ENCODE data around the gene FCHO2. TPM values are rescaled to one million over a fixed set of nuclear protein-coding genes. Genes with fewer than 3 reads are reported as not detected.
"Not testable (repeated sequence)": the region's sequence is repeated elsewhere in the genome, so short reads cannot be mapped to it uniquely, and the experiment has no call there.

The FCHO2 gene, protein sequence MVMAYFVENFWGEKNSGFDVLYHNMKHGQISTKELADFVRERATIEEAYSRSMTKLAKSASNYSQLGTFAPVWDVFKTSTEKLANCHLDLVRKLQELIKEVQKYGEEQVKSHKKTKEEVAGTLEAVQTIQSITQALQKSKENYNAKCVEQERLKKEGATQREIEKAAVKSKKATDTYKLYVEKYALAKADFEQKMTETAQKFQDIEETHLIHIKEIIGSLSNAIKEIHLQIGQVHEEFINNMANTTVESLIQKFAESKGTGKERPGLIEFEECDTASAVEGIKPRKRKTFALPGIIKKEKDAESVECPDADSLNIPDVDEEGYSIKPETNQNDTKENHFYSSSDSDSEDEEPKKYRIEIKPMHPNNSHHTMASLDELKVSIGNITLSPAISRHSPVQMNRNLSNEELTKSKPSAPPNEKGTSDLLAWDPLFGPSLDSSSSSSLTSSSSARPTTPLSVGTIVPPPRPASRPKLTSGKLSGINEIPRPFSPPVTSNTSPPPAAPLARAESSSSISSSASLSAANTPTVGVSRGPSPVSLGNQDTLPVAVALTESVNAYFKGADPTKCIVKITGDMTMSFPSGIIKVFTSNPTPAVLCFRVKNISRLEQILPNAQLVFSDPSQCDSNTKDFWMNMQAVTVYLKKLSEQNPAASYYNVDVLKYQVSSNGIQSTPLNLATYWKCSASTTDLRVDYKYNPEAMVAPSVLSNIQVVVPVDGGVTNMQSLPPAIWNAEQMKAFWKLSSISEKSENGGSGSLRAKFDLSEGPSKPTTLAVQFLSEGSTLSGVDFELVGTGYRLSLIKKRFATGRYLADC
- 28.1 TPM for polyA plus RNA-seq
- long read RNA-seq, donor 1 = 0 reads
- long read RNA-seq, donor 2, partial matches to known transcripts = 0 of 1 reads
- long read RNA-seq, donor 2, other reads (novel, unspliced or antisense) = 0 of 1 reads
- long read RNA-seq, donor 3, partial matches to known transcripts = 35 of 35 reads
- long read RNA-seq, donor 3, other reads (novel, unspliced or antisense) = 0 of 35 reads
- long read RNA-seq, donor 4 = 0 reads
- long read RNA-seq, donor 5 = 0 reads
- long read RNA-seq, donor 6, partial matches to known transcripts = 5 of 5 reads
- long read RNA-seq, donor 6, other reads (novel, unspliced or antisense) = 0 of 5 reads
- long read RNA-seq, donor 7, partial matches to known transcripts = 7 of 7 reads
- long read RNA-seq, donor 7, other reads (novel, unspliced or antisense) = 0 of 7 reads
- long read RNA-seq, donor 8, partial matches to known transcripts = 13 of 15 reads
- long read RNA-seq, donor 8, other reads (novel, unspliced or antisense) = 0 of 15 reads
- long read RNA-seq, donor 9 = 0 reads
- long read RNA-seq, donor 10, partial matches to known transcripts = 5 of 5 reads
- long read RNA-seq, donor 10, other reads (novel, unspliced or antisense) = 0 of 5 reads
- long read RNA-seq, donor 11 = 0 reads

DNA sequence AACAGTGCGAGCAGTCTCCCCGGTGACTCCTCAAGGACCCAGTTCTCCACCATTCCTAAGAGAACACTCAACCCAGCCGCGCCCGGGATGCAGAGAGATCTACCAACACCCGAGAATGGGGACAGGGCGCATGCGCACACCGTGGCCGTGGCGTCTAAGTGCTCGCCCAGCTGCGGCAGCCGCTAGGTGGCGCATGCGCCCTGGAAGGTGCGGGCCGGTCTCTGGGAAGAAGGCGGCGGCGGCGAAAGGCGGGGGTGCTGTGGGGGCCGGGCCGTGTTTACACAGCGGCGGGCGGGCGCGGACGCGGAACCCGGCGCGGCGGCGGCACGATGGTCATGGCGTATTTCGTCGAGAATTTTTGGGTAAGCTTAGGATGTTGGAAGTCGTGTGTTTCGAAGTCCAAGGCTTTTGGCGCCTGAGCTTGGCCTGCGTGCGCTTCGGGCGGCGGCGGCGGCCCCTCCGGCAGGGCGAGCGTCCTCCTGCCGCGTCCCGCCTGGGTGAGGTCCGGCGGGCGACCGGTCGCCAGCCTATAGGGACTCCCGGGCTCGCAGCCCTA is at the start of gene FCHO2:
Gene FCHO2, plus strand, starts transcription at position 274 of the 556 bp plus-strand sequence. Its CDS starts 56 bp downstream, at position 330.
- peak within 1 kb of the TSS; percentile 95 for H3K4me3 ChIP-seq (ENCODE audit: low read length)
- H3K27me3 ChIP-seq (ENCODE audit: control insufficient read depth, insufficient read depth, low read length) = no peaks in the 10 kb centered on the region
- DNase-seq = peak; percentile 98
- H3K27ac ChIP-seq (ENCODE audit: low read length) = peak within 1 kb of the TSS; percentile 100
- no CpG with 5 or more reads among the region's 64 CpGs for WGBS (ENCODE audit: insufficient coverage, low lambda C conversion rate)
- H3K4me1 ChIP-seq (ENCODE audit: control insufficient read depth, insufficient read depth, low read length) = peaks cover 10% of the 10 kb centered on the region
- no peaks in the 10 kb centered on the region for H3K9me3 ChIP-seq (ENCODE audit: control insufficient read depth, low read depth, low read length)
- no peaks in the 10 kb centered on the region for H3K36me3 ChIP-seq (ENCODE audit: control insufficient read depth, insufficient read depth, low read length)

DNA sequence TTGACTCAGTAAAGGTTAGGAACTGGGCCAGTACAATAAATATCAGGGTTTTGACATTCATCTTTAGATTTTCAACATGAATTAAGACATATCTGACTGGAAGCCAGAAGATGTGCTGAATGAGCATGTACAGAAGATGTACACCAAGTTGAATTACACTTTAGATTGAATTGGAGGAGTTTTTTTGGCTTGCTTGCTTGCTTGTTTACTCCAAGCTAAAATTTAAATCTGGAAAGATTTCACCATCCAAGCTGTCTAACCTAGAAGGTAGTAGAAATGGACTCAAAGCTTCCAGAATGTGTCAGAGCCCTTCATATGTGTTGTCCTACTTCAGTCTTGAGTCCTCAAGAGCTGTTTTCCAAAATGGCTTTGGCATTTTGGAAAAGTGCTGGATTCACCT is 49.0 kb upstream of the FCHO2 start:
- Histone ChIP-seq H3K27me3 (ENCODE audit: control insufficient read depth, insufficient read depth, low read length) (no peaks in the 10 kb centered on the region), H3K4me1 (ENCODE audit: control insufficient read depth, insufficient read depth, low read length) (no peaks in the 10 kb centered on the region), H3K27ac (ENCODE audit: low read length) (no peak overlapping the region), H3K9me3 (ENCODE audit: control insufficient read depth, low read depth, low read length) (no peaks in the 10 kb centered on the region), H3K36me3 (ENCODE audit: control insufficient read depth, insufficient read depth, low read length) (peaks cover 54% of the 10 kb centered on the region), H3K4me3 (ENCODE audit: low read length) (no peak overlapping the region)
- no peak for DNase-seq

DNA sequence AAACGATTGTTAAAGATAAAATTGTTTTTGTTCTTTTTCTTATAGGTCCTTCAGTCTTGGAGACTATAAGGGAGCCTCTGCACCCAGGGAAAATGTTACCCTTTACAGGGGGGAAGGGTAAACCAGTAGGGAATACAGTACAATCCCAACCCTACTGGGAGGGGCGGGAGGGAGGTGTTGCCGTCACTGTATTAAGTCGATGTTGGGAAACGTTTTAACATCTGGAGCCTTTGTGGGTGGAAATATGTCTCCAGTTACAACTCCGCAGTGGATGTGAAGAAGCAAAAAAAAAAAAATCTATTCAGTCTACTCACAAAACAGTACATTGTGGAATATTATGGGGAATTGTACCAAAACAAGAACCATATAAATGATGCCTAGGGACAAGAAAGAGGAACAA is 47.2 kb upstream of the FCHO2 start:
- Histone ChIP-seq H3K9me3 (ENCODE audit: control insufficient read depth, low read depth, low read length) (no peaks in the 10 kb centered on the region), H3K4me3 (ENCODE audit: low read length) (no peak overlapping the region), H3K27me3 (ENCODE audit: control insufficient read depth, insufficient read depth, low read length) (no peaks in the 10 kb centered on the region), H3K4me1 (ENCODE audit: control insufficient read depth, insufficient read depth, low read length) (no peaks in the 10 kb centered on the region), H3K36me3 (ENCODE audit: control insufficient read depth, insufficient read depth, low read length) (peaks cover 51% of the 10 kb centered on the region), H3K27ac (ENCODE audit: low read length) (no peak overlapping the region)
- WGBS (ENCODE audit: insufficient coverage, low lambda C conversion rate) = 92% methylated on average over 2 of the region's 6 CpGs
- no peak for DNase-seq

DNA sequence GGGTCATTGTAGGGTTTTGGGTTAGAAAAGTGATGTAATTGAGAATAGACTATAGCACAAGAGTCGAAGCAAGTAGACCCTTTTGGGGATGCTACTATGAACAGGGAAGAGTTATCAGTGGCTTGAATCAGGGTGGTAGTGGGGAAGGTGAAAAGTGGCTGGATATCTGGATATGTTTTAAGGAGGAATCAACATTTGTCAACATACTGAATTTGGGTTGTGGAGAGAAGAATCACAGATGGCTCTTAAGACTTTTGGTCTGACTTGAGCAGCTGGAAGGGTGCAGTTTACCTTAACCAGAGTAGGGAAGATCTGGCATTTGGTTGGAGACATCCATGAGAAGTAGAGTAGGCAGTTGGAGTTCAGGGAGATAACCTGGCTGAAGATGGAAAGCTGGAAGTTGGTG is 38.5 kb upstream of the FCHO2 start:
- H3K4me1 ChIP-seq (ENCODE audit: control insufficient read depth, insufficient read depth, low read length) = no peaks in the 10 kb centered on the region
- WGBS (ENCODE audit: insufficient coverage, low lambda C conversion rate) = no CpG with 5 or more reads among the region's 1 CpG

DNA sequence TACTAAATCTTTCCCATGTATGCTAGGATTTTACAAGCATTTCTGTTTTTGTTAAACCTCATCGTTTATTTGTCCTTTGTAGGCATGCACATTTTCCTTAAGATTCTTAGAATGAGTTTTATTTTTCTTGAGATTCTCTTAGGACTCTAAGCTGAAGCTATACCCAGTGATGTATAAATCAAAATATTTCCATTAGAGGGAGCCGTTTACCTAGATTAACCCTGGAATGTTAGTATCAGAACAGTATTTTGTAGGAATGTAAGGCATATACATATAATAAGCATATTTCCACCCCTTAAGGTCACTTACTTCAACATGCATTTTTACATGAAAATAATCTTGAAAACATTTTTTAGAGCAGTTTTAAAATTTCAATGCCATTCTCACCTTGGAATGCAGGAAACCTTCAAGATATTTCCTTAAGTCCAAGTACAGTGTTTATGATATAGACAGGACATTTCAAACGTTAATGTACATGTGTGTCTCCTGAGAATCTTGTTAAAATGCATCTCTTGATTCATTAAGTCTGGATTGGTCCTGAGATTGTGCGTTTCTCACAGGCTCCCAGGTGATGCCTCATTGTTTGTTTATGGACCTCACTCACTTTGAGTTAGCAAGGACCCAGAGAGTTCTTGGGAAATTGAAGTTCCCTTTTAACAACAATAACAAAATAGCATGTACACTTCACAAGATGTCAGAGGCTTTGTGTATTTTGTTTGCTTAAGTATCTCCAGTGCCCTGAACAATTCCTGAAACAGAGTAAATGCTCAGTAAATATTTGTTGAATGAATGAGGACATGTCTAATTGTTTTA is 34.9 kb upstream of the FCHO2 start:
- Histone ChIP-seq H3K27me3 (ENCODE audit: control insufficient read depth, insufficient read depth, low read length) (no peaks in the 10 kb centered on the region), H3K9me3 (ENCODE audit: control insufficient read depth, low read depth, low read length) (peaks cover 7% of the 10 kb centered on the region), H3K36me3 (ENCODE audit: control insufficient read depth, insufficient read depth, low read length) (no peaks in the 10 kb centered on the region), H3K27ac (ENCODE audit: low read length) (no peak overlapping the region), H3K4me3 (ENCODE audit: low read length) (no peak overlapping the region), H3K4me1 (ENCODE audit: control insufficient read depth, insufficient read depth, low read length) (no peaks in the 10 kb centered on the region)
- DNase-seq = no peak
- WGBS (ENCODE audit: insufficient coverage, low lambda C conversion rate) = 33% methylated on average over 1 of the region's 4 CpGs

More for the DNA sequence above, 38.5 kb upstream of the FCHO2 start:
- H3K36me3 ChIP-seq (ENCODE audit: control insufficient read depth, insufficient read depth, low read length) = no peaks in the 10 kb centered on the region
- DNase-seq = no peak
- H3K9me3 ChIP-seq (ENCODE audit: control insufficient read depth, low read depth, low read length) = no peaks in the 10 kb centered on the region
- no peaks in the 10 kb centered on the region for H3K27me3 ChIP-seq (ENCODE audit: control insufficient read depth, insufficient read depth, low read length)
- no peak overlapping the region for H3K27ac ChIP-seq (ENCODE audit: low read length)
- no peak overlapping the region for H3K4me3 ChIP-seq (ENCODE audit: low read length)

DNA sequence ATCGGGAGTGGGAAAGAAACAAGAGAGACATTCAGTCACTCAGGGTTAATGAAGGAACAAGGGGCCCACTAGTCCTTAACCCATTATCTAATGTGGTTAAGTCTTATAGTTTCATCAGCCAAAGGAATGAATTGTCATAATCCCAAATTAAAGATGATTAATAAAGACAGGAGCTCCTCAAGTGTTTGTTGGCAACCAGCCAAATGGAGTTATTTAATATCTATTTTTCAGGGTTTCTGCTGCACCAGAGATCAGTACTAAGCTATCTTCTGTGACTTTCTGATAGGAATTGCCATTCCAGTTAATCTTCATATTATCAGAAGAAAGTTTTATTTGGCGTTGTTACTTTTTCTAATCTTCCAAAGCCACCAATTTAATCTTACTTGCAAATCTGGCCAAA is 34.0 kb upstream of the FCHO2 start:
- H3K36me3 ChIP-seq (ENCODE audit: control insufficient read depth, insufficient read depth, low read length) = no peaks in the 10 kb centered on the region
- no peaks in the 10 kb centered on the region for H3K4me1 ChIP-seq (ENCODE audit: control insufficient read depth, insufficient read depth, low read length)
- H3K27ac ChIP-seq (ENCODE audit: low read length) = no peak overlapping the region
- WGBS (ENCODE audit: insufficient coverage, low lambda C conversion rate) = no CpG with 5 or more reads among the region's 2 CpGs
- no peak for DNase-seq
- no peak overlapping the region for H3K4me3 ChIP-seq (ENCODE audit: low read length)
- H3K9me3 ChIP-seq (ENCODE audit: control insufficient read depth, low read depth, low read length) = peaks cover 7% of the 10 kb centered on the region
- H3K27me3 ChIP-seq (ENCODE audit: control insufficient read depth, insufficient read depth, low read length) = no peaks in the 10 kb centered on the region

DNA sequence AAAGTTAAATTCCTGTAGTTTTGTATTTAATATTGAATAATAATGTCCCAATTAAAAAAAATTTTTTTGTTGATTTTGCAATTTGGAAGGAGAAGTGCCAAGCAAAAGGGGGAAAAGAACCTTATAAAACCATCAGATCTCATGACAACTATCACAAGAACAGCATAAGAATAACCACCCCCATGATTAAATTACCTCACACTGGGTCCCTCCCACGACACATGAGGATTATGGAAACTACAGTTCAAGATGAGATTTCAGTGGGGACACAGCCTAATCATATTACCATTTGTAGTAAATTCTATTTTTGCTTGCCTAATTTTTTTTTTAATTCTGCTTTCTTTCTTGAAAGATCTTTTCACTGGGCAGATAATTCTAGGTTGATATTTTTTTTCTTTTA is 33.4 kb upstream of the FCHO2 start:
- no peak for DNase-seq
- H3K9me3 ChIP-seq (ENCODE audit: control insufficient read depth, low read depth, low read length) = peaks cover 7% of the 10 kb centered on the region
- no peak overlapping the region for H3K4me3 ChIP-seq (ENCODE audit: low read length)
- no peaks in the 10 kb centered on the region for H3K36me3 ChIP-seq (ENCODE audit: control insufficient read depth, insufficient read depth, low read length)
- no peaks in the 10 kb centered on the region for H3K27me3 ChIP-seq (ENCODE audit: control insufficient read depth, insufficient read depth, low read length)
- no peaks in the 10 kb centered on the region for H3K4me1 ChIP-seq (ENCODE audit: control insufficient read depth, insufficient read depth, low read length)
- no CpG with 5 or more reads among the region's 1 CpG for WGBS (ENCODE audit: insufficient coverage, low lambda C conversion rate)
- no peak overlapping the region for H3K27ac ChIP-seq (ENCODE audit: low read length)

DNA sequence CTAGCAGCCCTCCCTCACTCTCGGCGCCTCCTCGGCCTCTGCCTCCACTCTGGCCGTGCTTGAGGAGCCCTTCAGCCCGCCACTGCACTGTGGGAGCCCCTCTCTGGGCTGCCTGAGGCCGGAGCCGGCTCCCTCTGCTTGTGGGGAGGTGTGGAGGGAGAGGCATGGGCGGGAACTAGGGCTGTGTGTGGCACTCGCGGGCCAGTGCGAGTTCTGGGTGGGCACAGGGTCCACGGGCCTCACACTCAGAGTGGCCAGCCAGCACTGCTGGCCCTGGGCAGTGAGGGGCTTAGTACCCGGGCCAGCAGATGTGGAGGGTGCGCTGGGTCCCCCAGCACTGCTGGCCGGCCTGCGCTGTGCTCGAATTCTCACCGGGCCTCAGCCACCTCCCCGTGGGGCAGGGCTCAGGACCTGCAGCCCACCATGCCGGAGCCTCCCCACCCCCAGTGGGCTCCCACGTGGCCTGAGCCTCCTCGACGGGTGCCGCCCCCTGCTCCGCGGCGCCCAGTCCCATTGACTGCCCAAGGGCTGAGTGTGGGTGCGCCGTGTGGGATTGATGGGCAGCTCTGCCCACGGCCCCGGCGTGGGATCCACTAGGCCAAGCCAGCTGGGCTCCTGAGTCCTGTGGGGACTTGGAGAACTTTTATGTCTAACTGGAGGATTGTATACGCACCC is 30.4 kb upstream of the FCHO2 start:
- H3K9me3 ChIP-seq (ENCODE audit: control insufficient read depth, low read depth, low read length) = peaks cover 7% of the 10 kb centered on the region
- H3K4me3 ChIP-seq (ENCODE audit: low read length) = no peak overlapping the region
- H3K4me1 ChIP-seq (ENCODE audit: control insufficient read depth, insufficient read depth, low read length) = no peaks in the 10 kb centered on the region
- H3K27ac ChIP-seq (ENCODE audit: low read length) = no peak overlapping the region
- H3K27me3 ChIP-seq (ENCODE audit: control insufficient read depth, insufficient read depth, low read length) = no peaks in the 10 kb centered on the region
- WGBS (ENCODE audit: insufficient coverage, low lambda C conversion rate) = no CpG with 5 or more reads among the region's 33 CpGs
- DNase-seq = no peak
- no peaks in the 10 kb centered on the region for H3K36me3 ChIP-seq (ENCODE audit: control insufficient read depth, insufficient read depth, low read length)

DNA sequence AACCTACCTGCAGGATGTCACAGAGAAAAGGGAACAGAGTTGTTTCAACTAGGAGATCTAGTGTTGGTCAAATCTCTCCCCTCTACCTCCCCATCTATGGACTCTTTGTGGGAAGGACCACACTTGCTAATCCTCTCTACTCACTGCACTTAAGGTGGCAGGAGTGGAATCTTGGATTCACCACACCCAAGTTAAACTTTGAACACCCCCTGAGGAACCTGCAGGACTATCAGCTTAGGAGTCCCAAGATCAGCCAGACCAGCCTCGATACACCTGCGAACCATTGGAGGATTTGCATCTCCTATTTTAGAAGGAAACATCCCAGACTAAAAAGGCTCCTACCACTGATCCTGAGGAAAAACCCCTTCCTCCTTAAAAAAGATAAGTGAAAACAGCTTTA is 23.2 kb upstream of the FCHO2 start:
- H3K4me1 ChIP-seq (ENCODE audit: control insufficient read depth, insufficient read depth, low read length); H3K9me3 ChIP-seq (ENCODE audit: control insufficient read depth, low read depth, low read length); H3K27ac ChIP-seq (ENCODE audit: low read length); H3K36me3 ChIP-seq (ENCODE audit: control insufficient read depth, insufficient read depth, low read length); H3K27me3 ChIP-seq (ENCODE audit: control insufficient read depth, insufficient read depth, low read length); H3K4me3 ChIP-seq (ENCODE audit: low read length): not testable (repeated sequence)
- DNase-seq = peak in 1 of 2 donors; percentile 50
- no CpG with 5 or more reads among the region's 2 CpGs for WGBS (ENCODE audit: insufficient coverage, low lambda C conversion rate)
